Measurements from ENCODE around the gene MRPL21. TPM values are rescaled to one million over a fixed set of nuclear protein-coding genes. Genes with fewer than 3 reads are reported as not detected.

MRPL21 gene
- 53.2 TPM for total RNA-seq

- Histone ChIP-seq H3K27ac (ENCODE audit: low read depth, low read length) (peak within 1 kb of the TSS; percentile 77), H3K27me3 (ENCODE audit: control insufficient read depth in 3 of 3, insufficient read depth in 3 of 3, low read length in 3 of 3) (no peaks in the 10 kb centered on the region)
These were observed at the start of gene MRPL21, which contains the start of gene IGHMBP2 for GRCh38 chr11:68903288-68904247. Gene MRPL21 (minus strand): TSS chr11:68903832. CDS start chr11:68903810, 22 bp downstream. Gene IGHMBP2 (plus strand): TSS chr11:68903891. CDS start chr11:68903953, 62 bp downstream.

GRCh38 chr11:68950762-68951161, 47.1 kb upstream of the MRPL21 start:
- no peak overlapping the region for H3K27ac ChIP-seq (ENCODE audit: low read depth, low read length)

More at GRCh38 chr11:68903288-68904247, at the start of gene MRPL21, which contains the start of gene IGHMBP2:
- no peaks in the 10 kb centered on the region for H3K9me3 ChIP-seq (ENCODE audit: control insufficient read depth in 3 of 3, low read length in 3 of 3)
- peaks cover 24 to 35% (median 28%) of the 10 kb centered on the region in 3 donors for H3K4me1 ChIP-seq (ENCODE audit: control insufficient read depth in 3 of 3, insufficient read depth in 3 of 3, low read length in 3 of 3)
- H3K4me3 ChIP-seq (ENCODE audit: low read length in 3 of 3) = peak within 1 kb of the TSS; percentile 91 to 100 (median 99)
- H3K9ac ChIP-seq (ENCODE audit: low read depth in 1 of 3, low read length in 3 of 3) = peak within 1 kb of the TSS; percentile 95 to 98 (median 96)
- H3K36me3 ChIP-seq (ENCODE audit: control insufficient read depth in 3 of 3, insufficient read depth in 3 of 3, low read length in 3 of 3) = peaks cover 17 to 30% (median 22%) of the 10 kb centered on the region in 3 donors

GRCh38 chr11:68950270-68950669, 46.6 kb upstream of the MRPL21 start:
- H3K4me3 ChIP-seq (ENCODE audit: low read length in 3 of 3) = no peak overlapping the region
- peaks cover 0 to 9% (median 3%) of the 10 kb centered on the region in 3 donors for H3K27me3 ChIP-seq (ENCODE audit: control insufficient read depth in 3 of 3, insufficient read depth in 3 of 3, low read length in 3 of 3)
- no peak overlapping the region for H3K27ac ChIP-seq (ENCODE audit: low read depth, low read length)
- peaks cover 4 to 6% (median 5%) of the 10 kb centered on the region in 3 donors for H3K4me1 ChIP-seq (ENCODE audit: control insufficient read depth in 3 of 3, insufficient read depth in 3 of 3, low read length in 3 of 3)
- H3K9ac ChIP-seq (ENCODE audit: low read depth in 1 of 3, low read length in 3 of 3) = no peak overlapping the region
- no peaks in the 10 kb centered on the region for H3K9me3 ChIP-seq (ENCODE audit: control insufficient read depth in 3 of 3, low read length in 3 of 3)
- no peaks in the 10 kb centered on the region for H3K36me3 ChIP-seq (ENCODE audit: control insufficient read depth in 3 of 3, insufficient read depth in 3 of 3, low read length in 3 of 3)

More at GRCh38 chr11:68950762-68951161, 47.1 kb upstream of the MRPL21 start:
- Histone ChIP-seq H3K9me3 (ENCODE audit: control insufficient read depth in 3 of 3, low read length in 3 of 3) (no peaks in the 10 kb centered on the region), H3K36me3 (ENCODE audit: control insufficient read depth in 3 of 3, insufficient read depth in 3 of 3, low read length in 3 of 3) (no peaks in the 10 kb centered on the region), H3K27me3 (ENCODE audit: control insufficient read depth in 3 of 3, insufficient read depth in 3 of 3, low read length in 3 of 3) (peaks cover 0 to 9% (median 3%) of the 10 kb centered on the region in 3 donors), H3K4me3 (ENCODE audit: low read length in 3 of 3) (no peak overlapping the region), H3K9ac (ENCODE audit: low read depth in 1 of 3, low read length in 3 of 3) (no peak overlapping the region), H3K4me1 (ENCODE audit: control insufficient read depth in 3 of 3, insufficient read depth in 3 of 3, low read length in 3 of 3) (peaks cover 4 to 8% (median 6%) of the 10 kb centered on the region in 3 donors)

- Histone ChIP-seq H3K36me3 (ENCODE audit: control insufficient read depth in 3 of 3, insufficient read depth in 3 of 3, low read length in 3 of 3) (no peaks in the 10 kb centered on the region), H3K9me3 (ENCODE audit: control insufficient read depth in 3 of 3, low read length in 3 of 3) (no peaks in the 10 kb centered on the region), H3K9ac (ENCODE audit: low read depth in 1 of 3, low read length in 3 of 3) (no peak overlapping the region), H3K4me3 (ENCODE audit: low read length in 3 of 3) (no peak overlapping the region), H3K27me3 (ENCODE audit: control insufficient read depth in 3 of 3, insufficient read depth in 3 of 3, low read length in 3 of 3) (peaks cover 0 to 9% (median 3%) of the 10 kb centered on the region in 3 donors), H3K27ac (ENCODE audit: low read depth, low read length) (no peak overlapping the region), H3K4me1 (ENCODE audit: control insufficient read depth in 3 of 3, insufficient read depth in 3 of 3, low read length in 3 of 3) (peaks cover 0 to 4% (median 4%) of the 10 kb centered on the region in 3 donors)
These were observed 45.3 kb upstream of the MRPL21 start for GRCh38 chr11:68948935-68949334.

- H3K9me3 ChIP-seq (ENCODE audit: control insufficient read depth in 3 of 3, low read length in 3 of 3) = no peaks in the 10 kb centered on the region
- no peaks in the 10 kb centered on the region for H3K36me3 ChIP-seq (ENCODE audit: control insufficient read depth in 3 of 3, insufficient read depth in 3 of 3, low read length in 3 of 3)
- H3K27me3 ChIP-seq (ENCODE audit: control insufficient read depth in 3 of 3, insufficient read depth in 3 of 3, low read length in 3 of 3) = peaks cover 0 to 9% (median 3%) of the 10 kb centered on the region in 3 donors
- no peak overlapping the region for H3K4me3 ChIP-seq (ENCODE audit: low read length in 3 of 3)
- no peak overlapping the region for H3K9ac ChIP-seq (ENCODE audit: low read depth in 1 of 3, low read length in 3 of 3)
- no peak overlapping the region for H3K27ac ChIP-seq (ENCODE audit: low read depth, low read length)
- H3K4me1 ChIP-seq (ENCODE audit: control insufficient read depth in 3 of 3, insufficient read depth in 3 of 3, low read length in 3 of 3) = peaks cover 0 to 4% (median 4%) of the 10 kb centered on the region in 3 donors
These were observed 44.9 kb upstream of the MRPL21 start for GRCh38 chr11:68948496-68948895.

- Histone ChIP-seq H3K36me3 (ENCODE audit: control insufficient read depth in 3 of 3, insufficient read depth in 3 of 3, low read length in 3 of 3) (no peaks in the 10 kb centered on the region), H3K9ac (ENCODE audit: low read depth in 1 of 3, low read length in 3 of 3) (no peak overlapping the region), H3K4me1 (ENCODE audit: control insufficient read depth in 3 of 3, insufficient read depth in 3 of 3, low read length in 3 of 3) (peaks cover 0 to 4% (median 4%) of the 10 kb centered on the region in 3 donors), H3K4me3 (ENCODE audit: low read length in 3 of 3) (no peak overlapping the region), H3K27me3 (ENCODE audit: control insufficient read depth in 3 of 3, insufficient read depth in 3 of 3, low read length in 3 of 3) (peaks cover 0 to 9% (median 3%) of the 10 kb centered on the region in 3 donors), H3K9me3 (ENCODE audit: control insufficient read depth in 3 of 3, low read length in 3 of 3) (no peaks in the 10 kb centered on the region), H3K27ac (ENCODE audit: low read depth, low read length) (no peak overlapping the region)
These were observed 43.5 kb upstream of the MRPL21 start for GRCh38 chr11:68947151-68947550.

GRCh38 chr11:68946416-68947090, 42.9 kb upstream of the MRPL21 start:
- no peak overlapping the region for H3K4me3 ChIP-seq (ENCODE audit: low read length in 3 of 3)
- no peak overlapping the region for H3K9ac ChIP-seq (ENCODE audit: low read depth in 1 of 3, low read length in 3 of 3)
- no peaks in the 10 kb centered on the region for H3K36me3 ChIP-seq (ENCODE audit: control insufficient read depth in 3 of 3, insufficient read depth in 3 of 3, low read length in 3 of 3)
- H3K4me1 ChIP-seq (ENCODE audit: control insufficient read depth in 3 of 3, insufficient read depth in 3 of 3, low read length in 3 of 3) = peaks cover 0 to 4% (median 4%) of the 10 kb centered on the region in 3 donors
- H3K27me3 ChIP-seq (ENCODE audit: control insufficient read depth in 3 of 3, insufficient read depth in 3 of 3, low read length in 3 of 3) = peaks cover 0 to 9% (median 3%) of the 10 kb centered on the region in 3 donors
- no peaks in the 10 kb centered on the region for H3K9me3 ChIP-seq (ENCODE audit: control insufficient read depth in 3 of 3, low read length in 3 of 3)
- no peak overlapping the region for H3K27ac ChIP-seq (ENCODE audit: low read depth, low read length)

GRCh38 chr11:68942751-68943271, 39.2 kb upstream of the MRPL21 start:
- H3K27me3 ChIP-seq (ENCODE audit: control insufficient read depth in 3 of 3, insufficient read depth in 3 of 3, low read length in 3 of 3) = peaks cover 0 to 3% (median 0%) of the 10 kb centered on the region in 3 donors
- peaks cover 19 to 25% (median 23%) of the 10 kb centered on the region in 3 donors for H3K36me3 ChIP-seq (ENCODE audit: control insufficient read depth in 3 of 3, insufficient read depth in 3 of 3, low read length in 3 of 3)
- no peak overlapping the region for H3K27ac ChIP-seq (ENCODE audit: low read depth, low read length)
- H3K4me3 ChIP-seq (ENCODE audit: low read length in 3 of 3) = no peak overlapping the region
- no peaks in the 10 kb centered on the region for H3K9me3 ChIP-seq (ENCODE audit: control insufficient read depth in 3 of 3, low read length in 3 of 3)
- H3K9ac ChIP-seq (ENCODE audit: low read depth in 1 of 3, low read length in 3 of 3) = no peak overlapping the region
- peaks cover 0 to 4% (median 4%) of the 10 kb centered on the region in 3 donors for H3K4me1 ChIP-seq (ENCODE audit: control insufficient read depth in 3 of 3, insufficient read depth in 3 of 3, low read length in 3 of 3)

- Histone ChIP-seq H3K27me3 (ENCODE audit: control insufficient read depth in 3 of 3, insufficient read depth in 3 of 3, low read length in 3 of 3) (peaks cover 0 to 3% (median 0%) of the 10 kb centered on the region in 3 donors), H3K36me3 (ENCODE audit: control insufficient read depth in 3 of 3, insufficient read depth in 3 of 3, low read length in 3 of 3) (peaks cover 25 to 29% (median 29%) of the 10 kb centered on the region in 3 donors), H3K27ac (ENCODE audit: low read depth, low read length) (no peak overlapping the region), H3K4me1 (ENCODE audit: control insufficient read depth in 3 of 3, insufficient read depth in 3 of 3, low read length in 3 of 3) (peaks cover 0 to 4% (median 2%) of the 10 kb centered on the region in 3 donors), H3K9me3 (ENCODE audit: control insufficient read depth in 3 of 3, low read length in 3 of 3) (no peaks in the 10 kb centered on the region), H3K4me3 (ENCODE audit: low read length in 3 of 3) (no peak overlapping the region), H3K9ac (ENCODE audit: low read depth in 1 of 3, low read length in 3 of 3) (no peak overlapping the region)
These were observed 38.5 kb upstream of the MRPL21 start for GRCh38 chr11:68942095-68942620.
